ENCODE measurements around the gene LRRC4C. TPM values are rescaled to one million over a fixed set of nuclear protein-coding genes. Genes with fewer than 3 reads are reported as not detected.

LRRC4C gene
- total RNA-seq, 1 experiment from 2014 or later: 0.13 TPM

DNA sequence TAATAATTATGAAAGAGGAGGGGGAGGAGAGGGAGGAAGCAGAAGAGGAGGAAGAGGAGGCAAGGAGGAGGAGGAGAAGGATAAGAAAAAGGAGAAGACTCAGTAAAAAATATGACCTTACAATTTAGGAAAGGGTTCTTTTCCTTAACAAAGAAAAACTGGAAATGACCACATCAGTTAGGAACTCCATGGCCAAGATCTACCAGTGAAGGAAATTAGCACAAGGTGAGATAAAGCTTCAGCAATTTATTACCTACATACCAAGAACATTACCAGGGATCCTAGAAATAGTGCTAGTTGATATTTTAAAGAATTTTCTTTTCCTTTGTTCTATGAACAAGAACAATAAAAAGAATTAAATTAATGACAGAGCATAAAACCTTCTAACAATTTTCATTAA, 172.7 kb downstream of the LRRC4C start:
- H3T11ph ChIP-seq (ENCODE audit: low read length): no peak overlapping the region
- no peak overlapping the region for H2AFZ ChIP-seq (ENCODE audit: low read length)
- H3K9me3 ChIP-seq (ENCODE audit: control insufficient read depth, low read depth, low read length): no peaks in the 10 kb centered on the region
- no peaks in the 10 kb centered on the region for H3K79me1 ChIP-seq (ENCODE audit: insufficient read depth, low read depth, low read length, poor library complexity, severe bottlenecking)
- no peaks in the 10 kb centered on the region for H3K27me3 Mint-ChIP-seq (ENCODE audit: low read depth)
- H4K5ac ChIP-seq (ENCODE audit: insufficient read length, low read depth, low read length): no peak overlapping the region
- H3K4me2 ChIP-seq (ENCODE audit: insufficient read depth, insufficient read length, low read length): no peak overlapping the region
- no peaks in the 10 kb centered on the region for H3K23me2 ChIP-seq (ENCODE audit: insufficient read length, low read depth, low read length, poor library complexity, severe bottlenecking)
- H3K4me3 Mint-ChIP-seq: no peak overlapping the region
- H4K8ac ChIP-seq (replicated peaks; ENCODE audit: insufficient read length, low read depth, low read length): no peak overlapping the region
- no peaks in the 10 kb centered on the region for H3K36me3 Mint-ChIP-seq (ENCODE audit: insufficient read depth in 1 of 3, low read depth in 3 of 3)
- H3K4ac ChIP-seq (ENCODE audit: low read depth, low read length): no peak overlapping the region
- peak overlapping the region in 1 of 3 experiments; percentile 35; a peak in 1 of 7 replicates for H3K27ac Mint-ChIP-seq
- no peak overlapping the region for H3K56ac ChIP-seq (ENCODE audit: insufficient read length, low read depth, low read length)
- TF ChIP-seq CTCF (conservative IDR thresholded peaks at IDR 0.05): no peak
- no peak overlapping the region for H3K9ac ChIP-seq (ENCODE audit: extremely low read depth, insufficient read length, low read length)
- no peaks in the 10 kb centered on the region for H3K4me1 ChIP-seq (ENCODE audit: insufficient read depth, low read length)
- no peaks in the 10 kb centered on the region for H4K20me1 ChIP-seq (ENCODE audit: control insufficient read depth, insufficient read depth, insufficient read length)
- H3K79me2 ChIP-seq (ENCODE audit: insufficient read depth, low read length): no peaks in the 10 kb centered on the region
- no peak overlapping the region for H3K14ac ChIP-seq (ENCODE audit: insufficient read depth, low read length)
- no peaks in the 10 kb centered on the region for H3K9me3 Mint-ChIP-seq
- no peak overlapping the region for H4K91ac ChIP-seq (ENCODE audit: insufficient read length, low read depth, low read length)
- no peak overlapping the region for H2BK5ac ChIP-seq (ENCODE audit: insufficient read length, low read length)
- no peak for DNase-seq
- no peak overlapping the region for H3K23ac ChIP-seq (ENCODE audit: insufficient read length, low read depth, low read length)
- no peak overlapping the region for H2AK5ac ChIP-seq (ENCODE audit: insufficient read length, low read length)
- peaks cover 2 to 11% of the 10 kb centered on the region in 2 experiments; a peak in 1 of 4 replicates for H3K4me1 Mint-ChIP-seq
- no peak overlapping the region for H2BK120ac ChIP-seq (ENCODE audit: low read depth, low read length, poor library complexity, severe bottlenecking)
- no peaks in the 10 kb centered on the region for H3K27me3 ChIP-seq (ENCODE audit: insufficient read depth, low read length)
- H2BK15ac ChIP-seq (ENCODE audit: low read depth, low read length): no peak overlapping the region
- no peak overlapping the region for H3K27ac ChIP-seq (ENCODE audit: insufficient read length, low read depth, low read length)
- no peak overlapping the region for H2BK12ac ChIP-seq (ENCODE audit: insufficient read length, low read depth, low read length)
- no peak overlapping the region for H2BK20ac ChIP-seq (ENCODE audit: low read depth, low read length, poor library complexity, severe bottlenecking)
- H3K18ac ChIP-seq (ENCODE audit: insufficient read length, low read depth, low read length): no peak overlapping the region

Measured in H9 (cell line).